ENCODE measurements around the gene RTKN. TPM values are rescaled to one million over a fixed set of nuclear protein-coding genes. Genes with fewer than 3 reads are reported as not detected.

RTKN gene
- total RNA-seq, 1 experiment from 2014 or later: 87.1 TPM

- Histone ChIP-seq H3K23me2 (ENCODE audit: insufficient read length, low read depth, low read length, poor library complexity, severe bottlenecking) (peaks cover 11% of the 10 kb centered on the region), H3T11ph (ENCODE audit: low read length) (no peak overlapping the region), H3K14ac (ENCODE audit: insufficient read depth, low read length) (no peak overlapping the region), H3K27ac (ENCODE audit: insufficient read length, low read depth, low read length) (no peak overlapping the region), H3K79me2 (ENCODE audit: insufficient read depth, low read length) (peaks cover 4% of the 10 kb centered on the region; the same call in 1 of the 2 replicates), H4K8ac (replicated peaks; ENCODE audit: insufficient read length, low read depth, low read length) (no peak overlapping the region), H2BK20ac (ENCODE audit: low read depth, low read length, poor library complexity, severe bottlenecking) (no peak overlapping the region), H4K5ac (ENCODE audit: insufficient read length, low read depth, low read length) (no peak overlapping the region), H3K4me1 (ENCODE audit: insufficient read depth, low read length) (peaks cover under 1% of the 10 kb centered on the region; the same call in 1 of the 2 replicates), H3K4me2 (ENCODE audit: insufficient read depth, insufficient read length, low read length) (no peak overlapping the region), H4K91ac (ENCODE audit: insufficient read length, low read depth, low read length) (no peak overlapping the region), H4K20me1 (ENCODE audit: control insufficient read depth, insufficient read depth, insufficient read length) (no peaks in the 10 kb centered on the region), H2AFZ (ENCODE audit: low read length) (no peak overlapping the region), H3K56ac (ENCODE audit: insufficient read length, low read depth, low read length) (no peak overlapping the region), H2AK5ac (ENCODE audit: insufficient read length, low read length) (no peak overlapping the region), H3K79me1 (ENCODE audit: insufficient read depth, low read depth, low read length, poor library complexity, severe bottlenecking) (peaks cover 2% of the 10 kb centered on the region), H2BK120ac (ENCODE audit: low read depth, low read length, poor library complexity, severe bottlenecking) (no peak overlapping the region), H3K27me3 (ENCODE audit: insufficient read depth, low read length) (no peaks in the 10 kb centered on the region), H2BK5ac (ENCODE audit: insufficient read length, low read length) (no peak overlapping the region), H3K4ac (ENCODE audit: low read depth, low read length) (no peak overlapping the region), H3K9ac (ENCODE audit: extremely low read depth, insufficient read length, low read length) (no peak overlapping the region), H3K18ac (ENCODE audit: insufficient read length, low read depth, low read length) (no peak overlapping the region), H2BK15ac (ENCODE audit: low read depth, low read length) (no peak overlapping the region), H3K23ac (ENCODE audit: insufficient read length, low read depth, low read length) (no peak overlapping the region), H3K9me3 (ENCODE audit: control insufficient read depth, low read depth, low read length) (no peaks in the 10 kb centered on the region), H2BK12ac (ENCODE audit: insufficient read length, low read depth, low read length) (no peak overlapping the region)
- H3K36me3 Mint-ChIP-seq (ENCODE audit: insufficient read depth in 1 of 3, low read depth in 3 of 3): no peaks in the 10 kb centered on the region; a peak in 1 of 7 replicates
- H3K9me3 Mint-ChIP-seq: no peaks in the 10 kb centered on the region; a peak in 1 of 5 replicates
- no peak for DNase-seq
- no peak overlapping the region; a peak in 1 of 5 replicates for H3K4me3 Mint-ChIP-seq
- no peak for TF ChIP-seq CTCF (conservative IDR thresholded peaks at IDR 0.05)
- H3K4me1 Mint-ChIP-seq: peaks cover 3 to 6% of the 10 kb centered on the region in 2 experiments
- H3K27ac Mint-ChIP-seq: no peak overlapping the region
- peaks cover 20% of the 10 kb centered on the region for H3K27me3 Mint-ChIP-seq (ENCODE audit: low read depth)
- no CpG with 5 or more reads among the region's 5 CpGs for WGBS (ENCODE audit: extremely low coverage, insufficient read length, low lambda C conversion rate)
Observed at GRCh38 chr2:74444498-74445318, 3.0 kb upstream of the RTKN start.
